Pancreas (tissue), 10 donors: Measurements from ENCODE around the gene FBLN7. TPM values are rescaled to one million over a fixed set of nuclear protein-coding genes. Genes with fewer than 3 reads are reported as not detected.

Source experiments
- ATAC-seq, 4 donors: fragments of 200-7000 bp; cut with Tn5 transposase; one replicate each; pipeline versions ENCODE4 v1.8.0 to v1.9.1; 2020; ENCODE audit warnings: mild to moderate bottlenecking in 4 of 4, moderate library complexity in 4 of 4
- DNase-seq, 6 donors: peaks; one replicate each; pipeline ENCODE4 v3.0.0-alpha.2; 2020
- FAIRE-seq: peaks from 2 replicates; lab custom pipeline; 2012; peaks lifted over from hg19 to GRCh38; lab: Jason Lieb, UNC
- H3K27ac ChIP-seq, 4 donors: fragments of 200-600 bp; sonication (generic); 1 replicate in 3 of 4; 2 replicates in 1 of 4; pipeline versions ENCODE4 v1.5.0 to v1.8.0; 2020
- H3K27me3 ChIP-seq, 4 donors: fragments of 200-600 bp; one replicate each; pipeline ENCODE4 v1.8.0; 2021
- H3K36me3 ChIP-seq, 3 donors: fragments of 200-600 bp; sonication (generic) in 1 of 3; one replicate each; pipeline versions ENCODE4 v1.5.0 to v1.8.0; 2020 to 2021
- H3K4me1 ChIP-seq, 3 donors: fragments of 200-600 bp; one replicate each; pipeline ENCODE4 v1.8.0; 2021
- H3K4me3 ChIP-seq, 4 donors: fragments of 200-600 bp; sonication (generic) in 2 of 4; one replicate each; pipeline versions ENCODE4 v1.5.0 to v1.8.0; 2020 to 2021
- H3K9me3 ChIP-seq, 4 donors: fragments of 200-600 bp; one replicate each; pipeline ENCODE4 v1.8.0; 2021
- CTCF ChIP-seq, 4 donors: fragments of 200-600 bp; sonication (generic) in 3 of 4; IDR thresholded peaks; one replicate each; pipeline versions ENCODE4 v1.5.0 to v1.8.0; 2021; ENCODE audit warnings: antibody characterized with exemption in 4 of 4
- WGBS, 2 donors: extraction: QIAGEN DNeasy Blood & Tissue Kit; methylation state at CpG; one replicate each; pipeline ENCODE4 v1.1.7; 2013; 5-methylcytosine and 5-hydroxymethylcytosine counted together
- intact Hi-C, 3 donors: fragments of 100-400 bp; cut with DNase I; formaldehyde crosslinking; loops; one replicate each; pipeline versions ENCODE4 v1.11.1 to v1.14.2; 2022
- polyA plus RNA-seq, 2 donors: library from polyadenylated mRNA; stranded (reverse); fragments of 200-250 nt; gene quantifications; one replicate each; pipeline ENCODE4 v1.2.3, GENCODE V29; 2013
- total RNA-seq, 6 donors: library from RNA; stranded (reverse); fragmentation: NEBNext Ultra II Directional in 4 of 6; extraction: Animal tissue kit (Norgen Biotek cat#: 25700) in 4 of 6; gene quantifications; one replicate each; pipeline versions ENCODE4 v1.2.1 to v1.2.4, GENCODE V29; 2021 to 2023
- donor health status: healthy with polysubstance abuse.
- donor health status: DM: no; HTN: no; CAD: no; lungs with moderate emphysema.
- donor health status: DM: no; HTN: no; CAD: no.
- donor health status: control.
- donor health status: control.
- donor health status: Bipolar disorder and iron deficiency.
- donor health status: DM: yes; HTN: yes; CAD: no.
- donor health status: DM: no; HTN: no; CAD: no.
- donor health status: DM: no; HTN: no; CAD: no.
- donor health status: DM: yes; HTN: yes; CAD: no.

The FBLN7 gene
- total and polyA plus RNA-seq, 8 donors = 0.51 to 2.8 (median 0.83) TPM

- FAIRE-seq (no peak), DNase-seq (no peak), ATAC-seq (no peak)
- WGBS, 2 donors = 97 to 99% methylated on average over 3 of the region's 3 CpGs
- no peak for TF ChIP-seq CTCF (IDR thresholded peaks at IDR 0.05)
- intact Hi-C loops = no loop called here
- Histone ChIP-seq H3K4me3 (no peak overlapping the region), H3K27me3 (no peaks in the 10 kb centered on the region), H3K4me1 (no peaks in the 10 kb centered on the region), H3K27ac (no peak overlapping the region), H3K36me3 (peaks cover 0 to 3% (median 0%) of the 10 kb centered on the region in 3 donors), H3K9me3 (no peaks in the 10 kb centered on the region)
These were observed 82.0 kb downstream of the FBLN7 start for GRCh38 chr2:112220186-112220585.

DNA sequence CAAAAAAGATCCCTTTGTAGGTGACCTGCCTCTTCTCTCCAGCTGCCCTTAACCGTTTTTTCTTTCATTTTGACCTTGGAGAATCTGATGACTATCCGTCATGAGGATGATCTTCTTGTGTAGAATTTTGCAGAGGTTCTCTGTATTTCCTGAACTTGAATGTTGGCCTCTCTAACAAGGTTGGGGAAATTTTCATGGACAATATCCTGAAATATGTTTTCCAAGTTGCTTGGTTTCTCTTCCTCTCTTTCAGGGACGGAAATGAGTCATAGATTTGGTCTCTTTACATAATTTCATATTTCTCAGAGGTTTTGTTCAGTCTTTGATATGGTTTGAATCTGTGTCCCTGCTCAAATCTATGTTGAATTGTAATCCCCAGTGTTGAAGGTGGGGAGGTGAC lies 82.6 kb downstream of the FBLN7 start:
- no peak overlapping the region for H3K27ac ChIP-seq
- no peak for ATAC-seq
- DNase-seq = no peak
- peaks cover 0 to 3% (median 0%) of the 10 kb centered on the region in 3 donors for H3K36me3 ChIP-seq
- H3K4me3 ChIP-seq = no peak overlapping the region
- H3K4me1 ChIP-seq = no peaks in the 10 kb centered on the region
- WGBS, 2 donors = 98 to 99% methylated on average over 3 of the region's 3 CpGs
- no peaks in the 10 kb centered on the region for H3K9me3 ChIP-seq
- H3K27me3 ChIP-seq = no peaks in the 10 kb centered on the region
- intact Hi-C loops = no loop called here
- TF ChIP-seq CTCF (IDR thresholded peaks at IDR 0.05) = no peak
- no peak for FAIRE-seq

DNA sequence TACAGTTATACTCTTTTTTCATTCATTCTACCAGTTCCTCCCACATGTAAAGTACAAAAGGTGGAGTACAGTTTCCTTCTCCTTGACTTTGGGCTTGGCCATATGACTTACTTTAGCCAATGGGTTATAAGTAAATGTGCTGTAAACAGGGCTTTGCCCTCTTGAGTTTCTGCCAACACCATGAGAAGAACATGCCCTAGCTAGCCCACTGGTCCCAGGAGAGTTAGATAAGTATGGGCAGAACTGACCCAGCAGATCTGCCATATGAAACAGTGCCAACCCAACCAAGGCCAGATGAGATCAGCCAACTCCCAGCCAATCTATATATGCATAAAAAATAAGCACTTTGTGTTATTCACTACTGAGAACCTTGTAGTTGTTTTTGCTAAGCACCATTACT lies 91.2 kb downstream of the FBLN7 start:
- Histone ChIP-seq H3K36me3 (no peaks in the 10 kb centered on the region), H3K27me3 (no peaks in the 10 kb centered on the region), H3K9me3 (no peaks in the 10 kb centered on the region), H3K27ac (no peak overlapping the region), H3K4me3 (no peak overlapping the region), H3K4me1 (peaks cover 8 to 11% (median 9%) of the 10 kb centered on the region in 3 donors)
- ATAC-seq = peak; percentile 93 to 99 (median 98)
- FAIRE-seq = no peak
- DNase-seq = peak in 5 of 6 donors; percentile 62 to 89 (median 75)
- intact Hi-C loops = no loop called here
- TF ChIP-seq CTCF (IDR thresholded peaks at IDR 0.05) = no peak

GRCh38 chr2:112230371-112230770 lies 92.2 kb downstream of the FBLN7 start:
- H3K4me1 ChIP-seq = peaks cover 8 to 11% (median 9%) of the 10 kb centered on the region in 3 donors
- no peaks in the 10 kb centered on the region for H3K27me3 ChIP-seq
- TF ChIP-seq CTCF (IDR thresholded peaks at IDR 0.05) = no peak
- no peak overlapping the region for H3K4me3 ChIP-seq
- 95 to 98% methylated on average over 3 of the region's 3 CpGs for WGBS, 2 donors
- H3K36me3 ChIP-seq = no peaks in the 10 kb centered on the region
- no peak overlapping the region for H3K27ac ChIP-seq
- H3K9me3 ChIP-seq = no peaks in the 10 kb centered on the region
- FAIRE-seq (no peak), DNase-seq (no peak), ATAC-seq (no peak)
- intact Hi-C loops = no loop called here

Other genes starting within 250 kb of the FBLN7 start
- gene MERTK, start 239.8 kb upstream of the FBLN7 start, total RNA-seq = 10 to 100 TPM in 1 of 6 donors, 1 to 10 TPM in 5; 4.5 to 13.9 (median 6.4) TPM
- gene MERTK, start 239.8 kb upstream of the FBLN7 start, polyA plus RNA-seq = 1 to 10 TPM; 2.8 to 3.5 TPM
- gene TMEM87B, start 83.1 kb upstream of the FBLN7 start, total RNA-seq = 10 to 100 TPM; 10.1 to 21.7 (median 14.0) TPM
- gene TMEM87B, start 83.1 kb upstream of the FBLN7 start, polyA plus RNA-seq = 10 to 100 TPM in 1 of 2 donors, 1 to 10 TPM in 1; 4.7 to 11.6 TPM
- gene ZC3H8, start 116.7 kb downstream of the FBLN7 start, total RNA-seq = 1 to 10 TPM; 3.1 to 8.6 (median 4.5) TPM
- gene ZC3H8, start 116.7 kb downstream of the FBLN7 start, polyA plus RNA-seq = 1 to 10 TPM; 3.9 to 4.7 TPM
- 1 to 10 TPM; 5.4 to 9.3 (median 6.3) TPM for gene ZC3H6, start 137.2 kb downstream of the FBLN7 start, total RNA-seq
- gene ZC3H6, start 137.2 kb downstream of the FBLN7 start, polyA plus RNA-seq = 1 to 10 TPM; 2.0 to 2.4 TPM